Smooth muscle cell (in vitro differentiated cells): ENCODE data around the gene SPEM3. TPM values are rescaled to one million over a fixed set of nuclear protein-coding genes. Genes with fewer than 3 reads are reported as not detected.

ENCODE experiments used
- DNase-seq: peaks from one replicate; lab custom pipeline; 2025; ENCODE audit not compliant: unreplicated experiment; lab: John Stamatoyannopoulos, UW
- H2AFZ ChIP-seq: fragments of 200-600 bp; sonication (generic); 2 replicates; pipeline ENCODE4 v1.6.0; 2016; ENCODE audit warnings: antibody characterized with exemption, low read depth, mild to moderate bottlenecking
- H3F3A ChIP-seq: fragments of 200-600 bp; sonication (generic); 2 replicates; pipeline ENCODE4 v1.6.0; 2017; ENCODE audit warnings: antibody characterized with exemption, low read depth
- H3K27ac ChIP-seq: fragments of 200-600 bp; sonication (generic); 2 replicates; pipeline ENCODE4 v1.5.1; 2016; ENCODE audit warnings: low read depth, mild to moderate bottlenecking
- H3K27me3 ChIP-seq: fragments of 200-600 bp; sonication (generic); 2 replicates; pipeline ENCODE4 v1.6.1; 2016; ENCODE audit warnings: low read depth, mild to moderate bottlenecking
- H3K36me3 ChIP-seq: fragments of 200-600 bp; sonication (generic); 2 replicates; pipeline ENCODE4 v1.5.1; 2016; ENCODE audit warnings: low read depth
- H3K4me1 ChIP-seq: fragments of 200-600 bp; sonication (generic); 2 replicates; pipeline ENCODE4 v1.5.1; 2016; ENCODE audit warnings: low read depth
- H3K4me2 ChIP-seq: fragments of 200-600 bp; sonication (generic); 2 replicates; pipeline ENCODE4 v1.6.0; 2016; ENCODE audit warnings: mild to moderate bottlenecking
- H3K4me3 ChIP-seq: fragments of 200-600 bp; sonication (generic); 2 replicates; pipeline ENCODE4 v1.5.1; 2016; ENCODE audit warnings: mild to moderate bottlenecking
- H3K79me2 ChIP-seq: fragments of 200-600 bp; sonication (generic); 2 replicates; pipeline ENCODE4 v1.6.0; 2016; ENCODE audit warnings: low read depth, mild to moderate bottlenecking
- H3K9ac ChIP-seq: fragments of 200-600 bp; sonication (generic); 2 replicates; pipeline ENCODE4 v1.6.0; 2016; ENCODE audit warnings: low read depth
- H3K9me3 ChIP-seq: fragments of 200-600 bp; sonication (generic); replicated peaks from 2 replicates; pipeline ENCODE4 v1.5.1; 2016; ENCODE audit warnings: low read depth
- H4K20me1 ChIP-seq: fragments of 200-600 bp; sonication (generic); 2 replicates; pipeline ENCODE4 v1.6.0; 2016; ENCODE audit warnings: low read depth
- CTCF ChIP-seq: fragments of 200-600 bp; sonication (generic); IDR thresholded peaks from 2 replicates; pipeline ENCODE4 v1.5.1; 2017; ENCODE audit warnings: borderline replicate concordance, mild to moderate bottlenecking, antibody characterized with exemption; ENCODE audit not compliant: insufficient read depth, poor library complexity, severe bottlenecking
- WGBS: methylation state at CpG from one replicate; pipeline ENCODE4 v1.1.7; 2016; ENCODE audit warnings: low lambda C conversion rate; 5-methylcytosine and 5-hydroxymethylcytosine counted together
- polyA plus RNA-seq: library from polyadenylated mRNA; unstranded; fragments of >200 nt; fragmentation: Nextera tagmentation; extraction: Ambion mirVana; gene quantifications from 2 replicates; pipeline ENCODE4 v1.2.1, GENCODE V29; 2016
- total RNA-seq: library from RNA; depleted of rRNA; stranded (reverse); fragments of >200 nt; gene quantifications from 2 replicates; pipeline ENCODE4 v1.2.3, GENCODE V29; 2014

SPEM3 gene
- total and polyA plus RNA-seq, 2 experiments from 2014 or later: not detected

GRCh38 chr17:7404737-7405349 lies 23.8 kb upstream of the SPEM3 start:
- peaks cover 16% of the 10 kb centered on the region for H3K4me1 ChIP-seq
- H2AFZ ChIP-seq: peak overlapping the region; percentile 80
- peak overlapping the region; percentile 47 for H3K27ac ChIP-seq
- H3K79me2 ChIP-seq: peaks cover 12% of the 10 kb centered on the region
- no peak for TF ChIP-seq CTCF
- peak overlapping the region; percentile 83 for H3K9ac ChIP-seq
- H3K27me3 ChIP-seq: no peaks in the 10 kb centered on the region
- H3K36me3 ChIP-seq: no peaks in the 10 kb centered on the region
- H3K9me3 ChIP-seq: no peaks in the 10 kb centered on the region
- DNase-seq: no peak
- under 1% methylated on average over 34 of the region's 65 CpGs for WGBS
- peaks cover 23% of the 10 kb centered on the region for H4K20me1 ChIP-seq
- peak overlapping the region; percentile 91 for H3K4me3 ChIP-seq
- H3F3A ChIP-seq: peaks cover 4% of the 10 kb centered on the region
- peak overlapping the region; percentile 89 for H3K4me2 ChIP-seq

DNA sequence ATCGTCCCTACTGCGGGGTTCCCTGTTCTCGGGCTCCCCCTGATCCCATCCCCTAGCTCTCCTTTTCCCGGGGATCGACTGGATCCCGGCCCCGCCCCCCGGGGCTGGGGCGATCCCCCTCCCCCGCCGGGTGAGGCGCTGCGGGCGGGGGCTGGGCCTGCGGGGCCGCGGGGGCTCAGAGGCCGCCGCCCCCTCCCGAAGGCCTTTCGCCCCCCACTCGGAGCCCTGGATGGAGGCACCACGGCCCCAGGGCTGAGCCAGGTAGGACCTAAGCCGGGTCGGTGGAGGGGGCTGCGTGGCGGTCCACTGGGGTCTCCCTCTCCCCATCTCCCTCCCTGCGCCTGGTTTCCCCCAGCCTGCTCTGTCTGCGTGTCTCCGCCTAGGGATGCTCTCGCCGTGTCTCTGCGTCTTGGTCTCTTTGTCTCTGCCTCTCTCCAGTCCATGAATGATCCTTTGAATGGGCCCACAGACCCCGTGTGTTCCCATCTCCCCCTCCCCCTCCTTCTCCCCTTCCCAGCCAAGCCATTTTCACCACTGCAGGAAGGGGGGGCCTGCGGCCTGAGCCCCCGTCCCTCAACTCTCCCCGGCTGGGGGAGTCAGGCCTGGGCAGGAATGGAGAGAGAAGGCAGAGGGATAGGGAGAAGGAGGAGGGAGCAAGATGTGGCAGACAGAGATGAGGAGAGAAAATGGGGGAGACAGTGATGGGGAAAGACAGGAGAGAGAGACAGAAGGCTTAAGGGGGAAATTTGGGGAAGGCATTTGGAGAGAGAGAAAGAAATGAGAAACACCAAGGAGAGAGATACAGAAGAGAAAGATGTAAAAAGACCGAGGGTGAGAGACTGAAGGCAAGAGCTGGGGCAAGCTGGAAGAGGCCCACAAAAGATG lies 23.1 kb upstream of the SPEM3 start:
- Histone ChIP-seq H3F3A (peaks cover 4% of the 10 kb centered on the region), H3K4me2 (peak overlapping the region; percentile 89), H3K27ac (peak overlapping the region; percentile 47), H3K36me3 (no peaks in the 10 kb centered on the region), H3K9ac (peak overlapping the region; percentile 83), H3K4me3 (peak overlapping the region; percentile 91), H2AFZ (peak overlapping the region; percentile 80), H3K9me3 (no peaks in the 10 kb centered on the region), H3K79me2 (peaks cover 12% of the 10 kb centered on the region), H3K27me3 (no peaks in the 10 kb centered on the region), H3K4me1 (peaks cover 16% of the 10 kb centered on the region), H4K20me1 (peaks cover 23% of the 10 kb centered on the region)
- TF ChIP-seq CTCF: no peak
- DNase-seq: no peak
- whole genome bisulfite sequencing: 3% methylated on average over 14 of the region's 38 CpGs

DNA sequence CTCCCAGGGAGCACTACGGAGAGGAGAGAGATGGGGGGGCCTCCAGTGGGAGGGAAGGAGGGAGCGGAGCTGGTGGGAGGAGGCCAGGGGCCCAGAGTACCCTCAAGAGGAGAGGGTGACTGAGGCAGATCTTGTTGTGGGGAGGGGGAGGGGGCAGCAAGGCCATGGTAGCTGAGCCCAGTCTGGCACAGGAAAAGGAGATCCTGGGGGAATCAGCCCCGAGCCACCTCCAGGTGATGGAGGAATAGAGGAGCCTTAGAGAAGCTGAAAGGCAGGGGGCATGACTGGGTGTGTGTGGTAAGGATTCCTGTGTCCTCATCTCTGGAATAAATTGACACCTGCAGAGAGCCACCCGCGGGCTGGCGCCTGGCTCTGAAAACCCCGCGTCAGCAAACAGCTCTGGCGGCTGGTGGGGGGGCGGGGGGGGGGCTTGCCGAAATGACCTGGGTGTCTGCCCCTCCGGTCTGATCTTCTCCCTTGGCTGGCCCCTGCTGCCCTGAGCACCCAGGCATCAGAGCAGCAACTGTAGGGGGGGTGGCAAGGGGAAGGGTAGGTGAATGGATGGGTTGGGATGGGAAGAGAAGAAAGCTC lies 22.3 kb upstream of the SPEM3 start:
- Histone ChIP-seq H3K79me2 (peaks cover 12% of the 10 kb centered on the region), H3F3A (peaks cover 4% of the 10 kb centered on the region), H4K20me1 (peaks cover 25% of the 10 kb centered on the region), H2AFZ (no peak overlapping the region), H3K27me3 (no peaks in the 10 kb centered on the region), H3K36me3 (no peaks in the 10 kb centered on the region), H3K9ac (peak overlapping the region; percentile 83), H3K9me3 (no peaks in the 10 kb centered on the region), H3K4me3 (peak overlapping the region; percentile 91), H3K4me2 (peak overlapping the region; percentile 89), H3K4me1 (peaks cover 16% of the 10 kb centered on the region), H3K27ac (peak overlapping the region; percentile 47)
- TF ChIP-seq CTCF: no peak
- DNase-seq: no peak
- 40% methylated on average over 11 of the region's 12 CpGs for WGBS
